ENCODE measurements around the gene UQCRQ. TPM values are rescaled to one million over a fixed set of nuclear protein-coding genes. Genes with fewer than 3 reads are reported as not detected.

UQCRQ gene
- total and polyA plus RNA-seq, 2 of the 13 experiments (the other 11 are each of a cell fraction or from before 2014, with no cell fraction given) = 257 to 575 TPM

DNA sequence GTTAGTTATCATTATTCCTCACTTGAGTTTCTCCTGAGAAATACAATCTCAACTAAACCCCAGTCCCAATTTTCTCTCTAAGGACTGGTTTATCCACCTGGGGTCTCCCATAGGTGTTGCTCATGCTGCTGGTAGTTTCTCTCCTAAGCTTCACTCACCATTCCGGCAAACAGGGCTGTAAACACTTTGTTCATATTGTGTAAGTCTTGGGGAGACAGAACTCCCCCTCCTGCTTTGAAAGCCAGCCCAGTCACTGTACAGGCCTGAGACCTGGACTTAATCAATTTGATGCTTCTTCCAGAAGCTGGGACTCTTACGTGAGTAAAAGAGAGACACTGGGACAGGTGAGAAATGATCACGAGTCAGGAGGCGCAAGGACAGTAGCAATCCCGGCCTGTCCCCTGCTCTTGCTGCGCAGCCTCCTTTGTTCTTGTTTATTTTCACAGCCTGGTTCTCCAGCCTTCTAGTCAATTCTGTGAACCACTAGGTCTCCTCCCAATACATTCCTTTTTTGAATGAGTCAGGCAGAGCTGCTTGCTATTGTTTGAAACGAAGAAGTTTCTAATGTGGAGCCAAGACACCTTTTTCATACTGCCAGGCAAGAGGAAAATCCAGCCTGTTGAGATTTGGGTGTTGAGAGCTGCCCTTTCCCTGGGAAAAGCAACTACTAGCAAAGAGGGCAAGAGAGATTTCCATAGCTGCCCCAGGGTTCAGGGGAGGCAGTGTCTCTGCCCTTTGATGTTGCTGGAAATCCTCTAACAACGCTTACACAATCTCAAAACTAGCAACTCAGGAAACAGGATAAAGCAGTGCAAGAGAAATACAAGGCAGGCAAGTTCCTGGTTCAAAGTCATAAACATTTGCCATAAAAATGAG is 26.8 kb upstream of the UQCRQ start (continued):
- TF ChIP-seq, protein P1, sequence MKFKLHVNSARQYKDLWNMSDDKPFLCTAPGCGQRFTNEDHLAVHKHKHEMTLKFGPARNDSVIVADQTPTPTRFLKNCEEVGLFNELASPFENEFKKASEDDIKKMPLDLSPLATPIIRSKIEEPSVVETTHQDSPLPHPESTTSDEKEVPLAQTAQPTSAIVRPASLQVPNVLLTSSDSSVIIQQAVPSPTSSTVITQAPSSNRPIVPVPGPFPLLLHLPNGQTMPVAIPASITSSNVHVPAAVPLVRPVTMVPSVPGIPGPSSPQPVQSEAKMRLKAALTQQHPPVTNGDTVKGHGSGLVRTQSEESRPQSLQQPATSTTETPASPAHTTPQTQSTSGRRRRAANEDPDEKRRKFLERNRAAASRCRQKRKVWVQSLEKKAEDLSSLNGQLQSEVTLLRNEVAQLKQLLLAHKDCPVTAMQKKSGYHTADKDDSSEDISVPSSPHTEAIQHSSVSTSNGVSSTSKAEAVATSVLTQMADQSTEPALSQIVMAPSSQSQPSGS (CRISPR knock-in tag; IDR thresholded peaks at IDR 0.05) = peak; percentile 43; the same call in 1 of the 2 replicates
- TF ChIP-seq, protein P2, sequence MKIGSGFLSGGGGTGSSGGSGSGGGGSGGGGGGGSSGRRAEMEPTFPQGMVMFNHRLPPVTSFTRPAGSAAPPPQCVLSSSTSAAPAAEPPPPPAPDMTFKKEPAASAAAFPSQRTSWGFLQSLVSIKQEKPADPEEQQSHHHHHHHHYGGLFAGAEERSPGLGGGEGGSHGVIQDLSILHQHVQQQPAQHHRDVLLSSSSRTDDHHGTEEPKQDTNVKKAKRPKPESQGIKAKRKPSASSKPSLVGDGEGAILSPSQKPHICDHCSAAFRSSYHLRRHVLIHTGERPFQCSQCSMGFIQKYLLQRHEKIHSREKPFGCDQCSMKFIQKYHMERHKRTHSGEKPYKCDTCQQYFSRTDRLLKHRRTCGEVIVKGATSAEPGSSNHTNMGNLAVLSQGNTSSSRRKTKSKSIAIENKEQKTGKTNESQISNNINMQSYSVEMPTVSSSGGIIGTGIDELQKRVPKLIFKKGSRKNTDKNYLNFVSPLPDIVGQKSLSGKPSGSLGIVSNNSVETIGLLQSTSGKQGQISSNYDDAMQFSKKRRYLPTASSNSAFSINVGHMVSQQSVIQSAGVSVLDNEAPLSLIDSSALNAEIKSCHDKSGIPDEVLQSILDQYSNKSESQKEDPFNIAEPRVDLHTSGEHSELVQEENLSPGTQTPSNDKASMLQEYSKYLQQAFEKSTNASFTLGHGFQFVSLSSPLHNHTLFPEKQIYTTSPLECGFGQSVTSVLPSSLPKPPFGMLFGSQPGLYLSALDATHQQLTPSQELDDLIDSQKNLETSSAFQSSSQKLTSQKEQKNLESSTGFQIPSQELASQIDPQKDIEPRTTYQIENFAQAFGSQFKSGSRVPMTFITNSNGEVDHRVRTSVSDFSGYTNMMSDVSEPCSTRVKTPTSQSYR (CRISPR knock-in tag; IDR thresholded peaks at IDR 0.05; ENCODE audit: borderline replicate concordance) = peak; percentile 50; the same call in 1 of the 2 replicates
- TF ChIP-seq NFE2L2 (IDR thresholded peaks at IDR 0.05; ENCODE audit: low read length) (no peak), ZNF282 (IDR thresholded peaks at IDR 0.05; ENCODE audit: partially characterized antibody) (no peak), ZNF616 (CRISPR knock-in tag; IDR thresholded peaks at IDR 0.05; ENCODE audit: low read depth) (no peak), ZNF263 (CRISPR knock-in tag; IDR thresholded peaks at IDR 0.05) (0 out of 2 replicates have a peak, but pooled peaks have one; percentile 11), KLF13 (CRISPR knock-in tag; IDR thresholded peaks at IDR 0.05) (no peak), ATF7-NPFF (CRISPR knock-in tag; IDR thresholded peaks at IDR 0.05; ENCODE audit: low read depth) (0 out of 2 replicates have a peak, but pooled peaks have one; percentile 23), RFXAP (CRISPR knock-in tag; IDR thresholded peaks at IDR 0.05; ENCODE audit: borderline replicate concordance) (0 out of 2 replicates have a peak, but pooled peaks have one; percentile 48), FLYWCH1 (CRISPR knock-in tag; IDR thresholded peaks at IDR 0.05) (peak; percentile 20; the same call in 1 of the 2 replicates), FOXK2 (IDR thresholded peaks at IDR 0.05) (peak; percentile 3; the same call in 1 of the 2 replicates)
- TF ChIP-seq, protein P3, sequence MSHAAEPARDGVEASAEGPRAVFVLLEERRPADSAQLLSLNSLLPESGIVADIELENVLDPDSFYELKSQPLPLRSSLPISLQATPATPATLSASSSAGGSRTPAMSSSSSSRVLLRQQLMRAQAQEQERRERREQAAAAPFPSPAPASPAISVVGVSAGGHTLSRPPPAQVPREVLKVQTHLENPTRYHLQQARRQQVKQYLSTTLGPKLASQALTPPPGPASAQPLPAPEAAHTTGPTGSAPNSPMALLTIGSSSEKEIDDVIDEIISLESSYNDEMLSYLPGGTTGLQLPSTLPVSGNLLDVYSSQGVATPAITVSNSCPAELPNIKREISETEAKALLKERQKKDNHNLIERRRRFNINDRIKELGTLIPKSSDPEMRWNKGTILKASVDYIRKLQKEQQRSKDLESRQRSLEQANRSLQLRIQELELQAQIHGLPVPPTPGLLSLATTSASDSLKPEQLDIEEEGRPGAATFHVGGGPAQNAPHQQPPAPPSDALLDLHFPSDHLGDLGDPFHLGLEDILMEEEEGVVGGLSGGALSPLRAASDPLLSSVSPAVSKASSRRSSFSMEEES (CRISPR knock-in tag; IDR thresholded peaks at IDR 0.05) = peak; percentile 19; the same call in 1 of the 2 replicates
- TF ChIP-seq, protein P4, sequence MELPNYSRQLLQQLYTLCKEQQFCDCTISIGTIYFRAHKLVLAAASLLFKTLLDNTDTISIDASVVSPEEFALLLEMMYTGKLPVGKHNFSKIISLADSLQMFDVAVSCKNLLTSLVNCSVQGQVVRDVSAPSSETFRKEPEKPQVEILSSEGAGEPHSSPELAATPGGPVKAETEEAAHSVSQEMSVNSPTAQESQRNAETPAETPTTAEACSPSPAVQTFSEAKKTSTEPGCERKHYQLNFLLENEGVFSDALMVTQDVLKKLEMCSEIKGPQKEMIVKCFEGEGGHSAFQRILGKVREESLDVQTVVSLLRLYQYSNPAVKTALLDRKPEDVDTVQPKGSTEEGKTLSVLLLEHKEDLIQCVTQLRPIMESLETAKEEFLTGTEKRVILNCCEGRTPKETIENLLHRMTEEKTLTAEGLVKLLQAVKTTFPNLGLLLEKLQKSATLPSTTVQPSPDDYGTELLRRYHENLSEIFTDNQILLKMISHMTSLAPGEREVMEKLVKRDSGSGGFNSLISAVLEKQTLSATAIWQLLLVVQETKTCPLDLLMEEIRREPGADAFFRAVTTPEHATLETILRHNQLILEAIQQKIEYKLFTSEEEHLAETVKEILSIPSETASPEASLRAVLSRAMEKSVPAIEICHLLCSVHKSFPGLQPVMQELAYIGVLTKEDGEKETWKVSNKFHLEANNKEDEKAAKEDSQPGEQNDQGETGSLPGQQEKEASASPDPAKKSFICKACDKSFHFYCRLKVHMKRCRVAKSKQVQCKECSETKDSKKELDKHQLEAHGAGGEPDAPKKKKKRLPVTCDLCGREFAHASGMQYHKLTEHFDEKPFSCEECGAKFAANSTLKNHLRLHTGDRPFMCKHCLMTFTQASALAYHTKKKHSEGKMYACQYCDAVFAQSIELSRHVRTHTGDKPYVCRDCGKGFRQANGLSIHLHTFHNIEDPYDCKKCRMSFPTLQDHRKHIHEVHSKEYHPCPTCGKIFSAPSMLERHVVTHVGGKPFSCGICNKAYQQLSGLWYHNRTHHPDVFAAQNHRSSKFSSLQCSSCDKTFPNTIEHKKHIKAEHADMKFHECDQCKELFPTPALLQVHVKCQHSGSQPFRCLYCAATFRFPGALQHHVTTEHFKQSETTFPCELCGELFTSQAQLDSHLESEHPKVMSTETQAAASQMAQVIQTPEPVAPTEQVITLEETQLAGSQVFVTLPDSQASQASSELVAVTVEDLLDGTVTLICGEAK (IDR thresholded peaks at IDR 0.05) = no peak
- TF ChIP-seq, protein P4 (CRISPR knock-in tag; IDR thresholded peaks at IDR 0.05) = no peak
